HG02973 (cell line): ENCODE results near the gene SLC44A5.
A peak's percentile ranks its signal among the peaks of the same experiment; 100 is the strongest.
"Not testable (repeated sequence)": the region's sequence is repeated elsewhere in the genome, so short reads cannot be mapped to it uniquely, and the experiment has no call there.

Source experiments
- ATAC-seq: cut with Tn5 transposase; IDR thresholded peaks from one replicate; pipeline ENCODE4 v1.9.1; 2021; ENCODE audit warnings: moderate library complexity; ENCODE audit not compliant: unreplicated experiment

The SLC44A5 gene

GRCh38 chr1:75203415-75204277 lies 407.3 kb downstream of the SLC44A5 start:
- peak; percentile 84 for ATAC-seq

GRCh38 chr1:75202751-75203150 lies 408.2 kb downstream of the SLC44A5 start:
- no peak for ATAC-seq

- ATAC-seq = no peak
These were observed 412.2 kb downstream of the SLC44A5 start for GRCh38 chr1:75198761-75199160.

GRCh38 chr1:75198163-75198562 lies 412.8 kb downstream of the SLC44A5 start:
- no peak for ATAC-seq

GRCh38 chr1:75188892-75189291 lies 422.0 kb downstream of the SLC44A5 start:
- no peak for ATAC-seq

- ATAC-seq = not testable (repeated sequence)
These were observed 429.5 kb downstream of the SLC44A5 start for GRCh38 chr1:75181214-75181955.

- no peak for ATAC-seq
These were observed 436.7 kb downstream of the SLC44A5 start for GRCh38 chr1:75174031-75174760.

GRCh38 chr1:75172556-75172955 lies 438.4 kb downstream of the SLC44A5 start:
- no peak for ATAC-seq

- ATAC-seq = no peak
These were observed 439.0 kb downstream of the SLC44A5 start for GRCh38 chr1:75171876-75172275.

GRCh38 chr1:75170981-75171380 lies 439.9 kb downstream of the SLC44A5 start:
- no peak for ATAC-seq

- ATAC-seq = no peak
These were observed 440.9 kb downstream of the SLC44A5 start for GRCh38 chr1:75170011-75170410.

GRCh38 chr1:75166821-75167220 lies 444.1 kb downstream of the SLC44A5 start:
- no peak for ATAC-seq

- no peak for ATAC-seq
These were observed 445.6 kb downstream of the SLC44A5 start for GRCh38 chr1:75165264-75165663.

GRCh38 chr1:75159154-75159553 lies 451.8 kb downstream of the SLC44A5 start:
- no peak for ATAC-seq
